Neural cell (in vitro differentiated cells): ENCODE results near the gene CEACAM21. TPM values are rescaled to one million over a fixed set of nuclear protein-coding genes. Genes with fewer than 3 reads are reported as not detected.

Experiments
- H2AFZ ChIP-seq: fragments of 200-600, 300-800 bp; sonication (generic), shearing (Covaris generic); 2 replicates; pipeline ENCODE4 v1.6.0; 2014; ENCODE audit warnings: low read depth, mild to moderate bottlenecking, antibody characterized with exemption, low read length, moderate library complexity
- H3F3A ChIP-seq: fragments of 200-600 bp; shearing (Covaris generic); 2 replicates; pipeline ENCODE4 v1.6.1; 2016; ENCODE audit warnings: mild to moderate bottlenecking, moderate library complexity, mixed read lengths, antibody characterized with exemption, low read length; ENCODE audit not compliant: insufficient read depth, poor library complexity, severe bottlenecking
- H3K27ac ChIP-seq: fragments of 200-600, 300-800 bp; sonication (generic), shearing (Covaris generic); 2 replicates; pipeline ENCODE4 v1.5.1; 2014; ENCODE audit warnings: mild to moderate bottlenecking, low read length, moderate library complexity
- H3K27me3 ChIP-seq: fragments of 300-800, 200-600 bp; sonication (generic), shearing (Covaris generic); 2 replicates; pipeline ENCODE4 v1.6.0; 2014; ENCODE audit warnings: mild to moderate bottlenecking, low read depth, low read length, moderate library complexity; ENCODE audit not compliant: insufficient read depth
- H3K36me3 ChIP-seq: fragments of 300-800, 200-600 bp; sonication (generic), shearing (Covaris generic); 2 replicates; pipeline ENCODE4 v1.5.1; 2014; ENCODE audit warnings: mild to moderate bottlenecking, antibody characterized with exemption, low read length, moderate library complexity; ENCODE audit not compliant: insufficient read depth
- H3K4me2 ChIP-seq: fragments of 300-800, 200-600 bp; sonication (generic), shearing (Covaris generic); 2 replicates; pipeline ENCODE4 v1.6.0; 2014; ENCODE audit warnings: mild to moderate bottlenecking, low read length
- H3K4me3 ChIP-seq: fragments of 300-800, 200-600 bp; sonication (generic), shearing (Covaris generic); 2 replicates; pipeline ENCODE4 v1.5.1; 2014; ENCODE audit warnings: mild to moderate bottlenecking, low read length, moderate library complexity
- H3K79me2 ChIP-seq: fragments of 200-600 bp; shearing (Covaris generic); replicated peaks from 2 replicates; pipeline ENCODE4 v1.6.0; 2014; ENCODE audit warnings: mild to moderate bottlenecking, low read length, moderate library complexity; ENCODE audit not compliant: insufficient read depth
- H3K9ac ChIP-seq: fragments of 300-800, 200-600 bp; sonication (generic), shearing (Covaris generic); 2 replicates; pipeline ENCODE4 v1.6.1; 2016; ENCODE audit warnings: mild to moderate bottlenecking, low read length, mixed read lengths
- H3K9me2 ChIP-seq: fragments of 200-600 bp; shearing (Covaris generic); 2 replicates; pipeline ENCODE4 v1.6.1; 2016; ENCODE audit warnings: mild to moderate bottlenecking, low read length, mixed read lengths; ENCODE audit not compliant: insufficient read depth
- H3K9me3 ChIP-seq: fragments of 200-600, 300-800 bp; sonication (generic), shearing (Covaris generic); 2 replicates; pipeline ENCODE4 v1.6.1; 2016; ENCODE audit warnings: mild to moderate bottlenecking, mixed run types, low read length, moderate library complexity, mixed read lengths
- H4K20me1 ChIP-seq: fragments of 200-600 bp; shearing (Covaris generic); 2 replicates; pipeline ENCODE4 v1.6.1; 2016; ENCODE audit warnings: mild to moderate bottlenecking, mixed run types; ENCODE audit not compliant: insufficient read depth
- EP300 ChIP-seq: fragments of 450-650 bp; conservative IDR thresholded peaks from 2 replicates; pipeline ENCODE4 v1.6.1; 2014; ENCODE audit warnings: antibody characterized with exemption, mild to moderate bottlenecking, moderate library complexity; ENCODE audit not compliant: poor library complexity, severe bottlenecking
- EZH2 ChIP-seq: fragments of 200-600, 300-800 bp; shearing (Covaris generic), sonication (generic); IDR thresholded peaks from 2 replicates; pipeline ENCODE4 v1.6.1; 2014; ENCODE audit warnings: antibody characterized with exemption, low read length, borderline replicate concordance, mild to moderate bottlenecking; ENCODE audit not compliant: insufficient read depth, poor library complexity, severe bottlenecking
- MXI1 ChIP-seq: fragments of 450-650 bp; conservative IDR thresholded peaks from 2 replicates; pipeline ENCODE4 v1.6.1; 2014; ENCODE audit warnings: antibody characterized with exemption, mild to moderate bottlenecking; ENCODE audit not compliant: poor library complexity, severe bottlenecking
- POLR2AphosphoS5 ChIP-seq: IDR thresholded peaks from 2 replicates; pipeline ENCODE4 v1.6.1; 2012
- RAD21 ChIP-seq: fragments of 450-650 bp; conservative IDR thresholded peaks from 2 replicates; pipeline ENCODE4 v1.6.1; 2014; ENCODE audit warnings: antibody characterized with exemption, mild to moderate bottlenecking, moderate library complexity
- REST ChIP-seq: IDR thresholded peaks from 2 replicates; pipeline ENCODE4 v1.6.1; 2012; ENCODE audit warnings: borderline replicate concordance
- SMC3 ChIP-seq: fragments of 450-650 bp; conservative IDR thresholded peaks from 2 replicates; pipeline ENCODE4 v1.6.1; 2014; ENCODE audit warnings: antibody characterized with exemption, mild to moderate bottlenecking, moderate library complexity; ENCODE audit not compliant: poor library complexity
- TAF1 ChIP-seq: IDR thresholded peaks from 2 replicates; pipeline ENCODE4 v1.6.1; 2012; ENCODE audit warnings: low read depth
- polyA plus RNA-seq: library from polyadenylated mRNA; depleted of rRNA; stranded (reverse); fragments of >200 nt; gene quantifications from 2 replicates; pipeline ENCODE4 v1.2.3, GENCODE V29; 2014
- TF ChIP-seq, protein P1 (sequence below): fragments of 450-650 bp; IDR thresholded peaks from 2 replicates; pipeline ENCODE4 v1.5.1; 2014; ENCODE audit warnings: antibody characterized with exemption, mild to moderate bottlenecking, moderate library complexity; ENCODE audit not compliant: poor library complexity, severe bottlenecking

Gene CEACAM21
- polyA plus RNA-seq, 1 donor from 2014 or later: 2.9 TPM

DNA sequence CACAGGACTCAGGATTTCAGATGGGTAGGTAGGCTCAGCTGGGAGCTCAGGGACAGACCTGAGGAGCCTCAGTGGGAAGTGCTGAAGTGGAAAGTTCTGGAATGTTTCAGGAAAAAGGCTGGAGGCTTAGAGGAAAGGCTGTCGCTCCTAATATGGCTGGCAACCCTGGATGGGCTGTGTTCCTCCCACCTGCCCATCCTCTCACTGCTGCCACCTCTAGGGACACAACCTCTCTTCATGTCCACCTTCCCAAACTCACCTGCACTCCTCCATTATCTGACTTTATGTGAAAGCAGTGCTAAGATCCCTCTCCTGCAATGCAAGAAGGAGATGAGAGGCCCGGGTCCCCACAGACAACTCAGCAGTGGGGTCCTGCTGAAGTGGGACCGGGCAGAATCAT, 5.8 kb upstream of the CEACAM21 start:
- Histone ChIP-seq H3K27me3 (peaks cover 22% of the 10 kb centered on the region), H4K20me1 (no peaks in the 10 kb centered on the region), H3K9ac (no peak overlapping the region), H3K4me3 (no peak overlapping the region), H2AFZ (no peak overlapping the region), H3K79me2 (no peaks in the 10 kb centered on the region), H3K9me3 (peaks cover 4% of the 10 kb centered on the region), H3K9me2 (no peaks in the 10 kb centered on the region), H3K27ac (no peak overlapping the region), H3K4me2 (no peak overlapping the region), H3K36me3 (no peaks in the 10 kb centered on the region), H3F3A (no peaks in the 10 kb centered on the region)
- no peak for TF ChIP-seq SMC3
- TF ChIP-seq MXI1: no peak
- no peak for TF ChIP-seq EZH2
- TF ChIP-seq TAF1: no peak
- TF ChIP-seq REST: no peak
- no peak for TF ChIP-seq POLR2AphosphoS5
- no peak for TF ChIP-seq RAD21
- no peak for TF ChIP-seq EP300
- TF ChIP-seq, protein P1, sequence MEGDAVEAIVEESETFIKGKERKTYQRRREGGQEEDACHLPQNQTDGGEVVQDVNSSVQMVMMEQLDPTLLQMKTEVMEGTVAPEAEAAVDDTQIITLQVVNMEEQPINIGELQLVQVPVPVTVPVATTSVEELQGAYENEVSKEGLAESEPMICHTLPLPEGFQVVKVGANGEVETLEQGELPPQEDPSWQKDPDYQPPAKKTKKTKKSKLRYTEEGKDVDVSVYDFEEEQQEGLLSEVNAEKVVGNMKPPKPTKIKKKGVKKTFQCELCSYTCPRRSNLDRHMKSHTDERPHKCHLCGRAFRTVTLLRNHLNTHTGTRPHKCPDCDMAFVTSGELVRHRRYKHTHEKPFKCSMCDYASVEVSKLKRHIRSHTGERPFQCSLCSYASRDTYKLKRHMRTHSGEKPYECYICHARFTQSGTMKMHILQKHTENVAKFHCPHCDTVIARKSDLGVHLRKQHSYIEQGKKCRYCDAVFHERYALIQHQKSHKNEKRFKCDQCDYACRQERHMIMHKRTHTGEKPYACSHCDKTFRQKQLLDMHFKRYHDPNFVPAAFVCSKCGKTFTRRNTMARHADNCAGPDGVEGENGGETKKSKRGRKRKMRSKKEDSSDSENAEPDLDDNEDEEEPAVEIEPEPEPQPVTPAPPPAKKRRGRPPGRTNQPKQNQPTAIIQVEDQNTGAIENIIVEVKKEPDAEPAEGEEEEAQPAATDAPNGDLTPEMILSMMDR: no peak

DNA sequence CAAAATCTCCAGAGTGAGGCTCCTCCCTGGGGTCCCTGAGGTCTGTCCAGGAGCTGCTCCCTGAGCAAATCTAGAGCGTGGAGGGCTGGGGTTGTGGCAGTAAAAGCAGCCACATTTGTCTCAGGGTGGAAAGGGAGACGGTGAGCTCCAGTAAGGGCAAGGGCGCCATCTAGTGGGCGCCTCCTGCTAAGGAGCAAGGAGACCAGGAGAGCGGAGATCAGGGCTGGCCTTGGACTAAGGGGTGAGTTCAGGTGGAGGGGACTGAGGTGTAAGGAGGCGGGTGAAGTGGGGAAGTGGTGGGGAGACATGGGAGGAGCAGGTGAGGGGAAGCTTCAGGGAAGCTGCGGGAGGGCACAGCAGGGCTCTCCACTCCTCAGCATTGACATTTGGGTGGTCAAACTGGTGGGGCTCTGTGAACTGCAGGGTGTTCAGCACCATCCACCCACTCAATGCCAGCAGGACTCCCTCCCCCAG, 5.3 kb upstream of the CEACAM21 start:
- H3K27ac ChIP-seq: no peak overlapping the region
- H3K4me3 ChIP-seq: no peak overlapping the region
- peak; percentile 79 for TF ChIP-seq RAD21
- TF ChIP-seq, protein P1: peak; percentile 79
- TF ChIP-seq MXI1: no peak
- TF ChIP-seq SMC3: peak; percentile 70
- no peak for TF ChIP-seq EP300
- TF ChIP-seq POLR2AphosphoS5: no peak
- TF ChIP-seq REST: no peak
- no peak for TF ChIP-seq TAF1
- no peak for TF ChIP-seq EZH2
- H3K9me3 ChIP-seq: peaks cover 4% of the 10 kb centered on the region
- H3K4me2 ChIP-seq: no peak overlapping the region
- H3K36me3 ChIP-seq: no peaks in the 10 kb centered on the region
- no peaks in the 10 kb centered on the region for H3K79me2 ChIP-seq
- H3K9me2 ChIP-seq: no peaks in the 10 kb centered on the region
- H4K20me1 ChIP-seq: no peaks in the 10 kb centered on the region
- peaks cover 18% of the 10 kb centered on the region for H3K27me3 ChIP-seq
- H3K9ac ChIP-seq: no peak overlapping the region
- H3F3A ChIP-seq: no peaks in the 10 kb centered on the region
- H2AFZ ChIP-seq: no peak overlapping the region
